Loucy (cell line): ENCODE data around the gene MACF1.

ENCODE experiments used
- H2AFZ ChIP-seq: fragments of 200-600 bp; sonication (generic); 2 replicates; pipeline ENCODE4 v1.6.0; 2016; ENCODE audit warnings: antibody characterized with exemption, mild to moderate bottlenecking, low read length, moderate library complexity
- H3F3A ChIP-seq: fragments of 200-600 bp; 2 replicates; pipeline ENCODE4 v1.6.0; 2016; ENCODE audit warnings: antibody characterized with exemption, low read depth, mild to moderate bottlenecking
- H3K27me3 ChIP-seq: fragments of 200-600 bp; sonication (generic); 2 replicates; pipeline ENCODE4 v1.6.1; 2014; ENCODE audit warnings: low read length, mild to moderate bottlenecking; ENCODE audit not compliant: insufficient read depth, poor library complexity, severe bottlenecking
- H3K36me3 ChIP-seq: fragments of 200-600 bp; sonication (generic); 2 replicates; pipeline ENCODE4 v1.6.1; 2016; ENCODE audit warnings: low read length; ENCODE audit not compliant: insufficient read depth
- H3K4me1 ChIP-seq: fragments of 200-600 bp; sonication (generic); 2 replicates; pipeline ENCODE4 v1.5.1; 2014; ENCODE audit warnings: low read length, mild to moderate bottlenecking; ENCODE audit not compliant: insufficient read depth, poor library complexity, severe bottlenecking
- H3K4me2 ChIP-seq: fragments of 200-600 bp; sonication (generic); 2 replicates; pipeline ENCODE4 v1.6.0; 2014; ENCODE audit warnings: antibody characterized with exemption, low read length, low read depth, mild to moderate bottlenecking; ENCODE audit not compliant: poor library complexity, severe bottlenecking
- H3K4me3 ChIP-seq: fragments of 200-600 bp; sonication (generic); 2 replicates; pipeline ENCODE4 v1.5.1; 2014; ENCODE audit warnings: low read length, mild to moderate bottlenecking, mixed read lengths; ENCODE audit not compliant: poor library complexity, severe bottlenecking
- H3K79me2 ChIP-seq: fragments of 200-600 bp; sonication (generic); 2 replicates; pipeline ENCODE4 v1.6.1; 2014; ENCODE audit warnings: low read length; ENCODE audit not compliant: insufficient read depth
- H3K9ac ChIP-seq: fragments of 200-600 bp; sonication (generic); 2 replicates; pipeline ENCODE4 v1.6.0; 2014; ENCODE audit warnings: mild to moderate bottlenecking, low read depth, low read length, moderate library complexity; ENCODE audit not compliant: poor library complexity, severe bottlenecking
- H3K9me2 ChIP-seq: fragments of 200-600 bp; sonication (generic); replicated peaks from 2 replicates; pipeline ENCODE4 v1.6.1; 2016; ENCODE audit warnings: low read depth, low read length, mixed read lengths
- H3K9me3 ChIP-seq: fragments of 200-600 bp; sonication (generic); 2 replicates; pipeline ENCODE4 v1.6.1; 2014; ENCODE audit warnings: mild to moderate bottlenecking, antibody characterized with exemption, low read length, low read depth; ENCODE audit not compliant: insufficient read depth
- H4K20me1 ChIP-seq: fragments of 200-600 bp; sonication (generic); 2 replicates; pipeline ENCODE4 v1.6.0; 2014; ENCODE audit warnings: antibody characterized with exemption, low read length, mild to moderate bottlenecking; ENCODE audit not compliant: insufficient read depth, poor library complexity, severe bottlenecking
- EZH2phosphoT487 ChIP-seq: fragments of 200-600 bp; IDR thresholded peaks from 2 replicates; pipeline ENCODE4 v1.6.1; 2018; ENCODE audit warnings: antibody characterized with exemption, mild to moderate bottlenecking, moderate library complexity, borderline replicate concordance
- TF ChIP-seq, protein P1 (sequence below): fragments of 200-600 bp; sonication (generic); conservative IDR thresholded peaks from 2 replicates; pipeline ENCODE4 v1.5.1; 2014; ENCODE audit warnings: mild to moderate bottlenecking, antibody characterized with exemption, low read length

MACF1 gene

DNA sequence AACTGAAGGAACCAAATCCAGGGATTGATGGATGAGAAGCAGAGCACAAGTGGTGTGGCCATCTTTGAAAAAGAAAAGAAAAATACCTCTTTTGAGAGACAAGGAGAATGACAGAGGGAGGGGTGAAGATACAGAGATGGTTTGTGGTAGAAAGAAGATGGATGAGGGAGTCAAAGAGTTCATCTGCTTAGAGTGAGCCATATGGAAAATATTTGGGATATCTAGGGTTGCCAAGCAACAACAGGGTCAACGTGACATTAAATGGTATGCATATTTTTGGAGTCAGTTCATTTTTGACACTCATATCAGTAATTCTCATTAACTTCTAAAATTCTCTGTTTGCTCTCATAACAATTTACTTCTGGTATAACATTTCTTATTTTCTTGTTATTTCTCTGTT is 50.7 kb downstream of the MACF1 start:
- no peak for TF ChIP-seq EZH2phosphoT487
- Histone ChIP-seq H3F3A (peaks cover 7% of the 10 kb centered on the region; the same call in 1 of the 2 replicates), H3K9me3 (no peaks in the 10 kb centered on the region), H3K4me1 (peaks cover 3% of the 10 kb centered on the region), H3K4me2 (no peak overlapping the region), H3K36me3 (peaks cover 97% of the 10 kb centered on the region), H3K4me3 (no peak overlapping the region), H3K9me2 (no peaks in the 10 kb centered on the region), H3K9ac (no peak overlapping the region), H4K20me1 (peaks cover 28% of the 10 kb centered on the region), H2AFZ (no peak overlapping the region), H3K27me3 (no peaks in the 10 kb centered on the region), H3K79me2 (peaks cover 79% of the 10 kb centered on the region)

DNA sequence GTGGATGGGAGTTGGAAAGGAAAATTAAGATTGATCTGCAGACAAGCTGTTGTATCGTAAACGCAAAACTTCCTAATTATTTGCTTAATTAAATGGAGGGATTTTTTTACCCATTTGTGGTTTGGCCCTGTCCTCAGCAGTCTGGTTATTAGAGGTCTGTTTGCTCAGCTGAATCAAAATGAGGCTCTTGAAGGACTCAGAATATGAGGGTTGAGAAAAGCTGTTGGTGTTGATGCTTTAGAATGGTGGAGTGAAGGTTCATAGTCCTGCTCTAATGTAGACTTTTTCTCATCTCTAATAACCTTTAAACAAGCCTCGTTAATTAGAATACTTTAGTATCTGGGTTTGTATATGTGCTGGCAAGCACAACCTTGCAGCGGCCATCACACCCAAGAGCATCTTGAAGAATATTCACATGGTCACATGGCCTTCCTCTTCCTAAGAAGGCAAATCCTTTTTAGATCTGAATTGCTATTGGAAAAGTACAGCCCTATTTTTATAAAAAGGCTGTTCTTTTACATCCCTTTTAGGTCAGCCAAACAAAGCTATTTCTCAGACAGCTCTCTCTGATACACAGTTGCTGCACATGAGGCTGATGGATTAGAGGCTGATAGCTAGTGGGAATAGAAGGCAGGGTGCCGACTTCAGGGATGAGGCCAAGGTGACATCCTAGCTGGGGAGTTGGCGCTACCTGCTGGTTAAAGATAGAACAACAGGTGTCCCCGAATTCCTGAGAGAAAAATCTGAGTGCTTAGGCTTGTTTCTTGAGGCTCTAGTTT is 53.8 kb downstream of the MACF1 start:
- H3K9ac ChIP-seq: no peak overlapping the region
- H3K4me2 ChIP-seq: no peak overlapping the region
- peaks cover 75% of the 10 kb centered on the region for H3K79me2 ChIP-seq
- H3K4me3 ChIP-seq: no peak overlapping the region
- H4K20me1 ChIP-seq: peaks cover 33% of the 10 kb centered on the region
- no peaks in the 10 kb centered on the region for H3K9me2 ChIP-seq
- no peaks in the 10 kb centered on the region for H3K27me3 ChIP-seq
- no peaks in the 10 kb centered on the region for H3K9me3 ChIP-seq
- peaks cover 90% of the 10 kb centered on the region for H3K36me3 ChIP-seq
- peaks cover 29% of the 10 kb centered on the region for H3K4me1 ChIP-seq
- H2AFZ ChIP-seq: no peak overlapping the region
- no peak for TF ChIP-seq EZH2phosphoT487
- TF ChIP-seq, protein P1, sequence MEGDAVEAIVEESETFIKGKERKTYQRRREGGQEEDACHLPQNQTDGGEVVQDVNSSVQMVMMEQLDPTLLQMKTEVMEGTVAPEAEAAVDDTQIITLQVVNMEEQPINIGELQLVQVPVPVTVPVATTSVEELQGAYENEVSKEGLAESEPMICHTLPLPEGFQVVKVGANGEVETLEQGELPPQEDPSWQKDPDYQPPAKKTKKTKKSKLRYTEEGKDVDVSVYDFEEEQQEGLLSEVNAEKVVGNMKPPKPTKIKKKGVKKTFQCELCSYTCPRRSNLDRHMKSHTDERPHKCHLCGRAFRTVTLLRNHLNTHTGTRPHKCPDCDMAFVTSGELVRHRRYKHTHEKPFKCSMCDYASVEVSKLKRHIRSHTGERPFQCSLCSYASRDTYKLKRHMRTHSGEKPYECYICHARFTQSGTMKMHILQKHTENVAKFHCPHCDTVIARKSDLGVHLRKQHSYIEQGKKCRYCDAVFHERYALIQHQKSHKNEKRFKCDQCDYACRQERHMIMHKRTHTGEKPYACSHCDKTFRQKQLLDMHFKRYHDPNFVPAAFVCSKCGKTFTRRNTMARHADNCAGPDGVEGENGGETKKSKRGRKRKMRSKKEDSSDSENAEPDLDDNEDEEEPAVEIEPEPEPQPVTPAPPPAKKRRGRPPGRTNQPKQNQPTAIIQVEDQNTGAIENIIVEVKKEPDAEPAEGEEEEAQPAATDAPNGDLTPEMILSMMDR: peak; percentile 92
- H3F3A ChIP-seq: peaks cover 10% of the 10 kb centered on the region; the same call in 1 of the 2 replicates

DNA sequence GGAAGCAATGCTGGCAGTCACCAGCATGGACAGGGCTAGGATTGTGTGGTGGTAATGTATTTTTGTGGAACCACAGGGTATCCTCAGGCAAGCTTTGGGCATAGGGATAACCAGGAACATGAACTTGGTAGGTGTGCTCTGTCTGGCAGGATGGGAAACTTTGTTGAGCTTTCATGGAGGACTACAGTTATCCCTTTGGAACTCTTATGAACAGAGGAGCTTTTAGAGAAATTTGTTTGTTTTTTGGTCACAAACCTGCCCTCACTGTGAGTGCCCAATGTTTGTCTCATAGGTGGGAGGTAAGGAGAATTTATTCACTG is 54.4 kb downstream of the MACF1 start:
- H3K27me3 ChIP-seq: no peaks in the 10 kb centered on the region
- TF ChIP-seq, protein P1: 0 out of 2 replicates have a peak, but pooled peaks have one; percentile 26
- no peak for TF ChIP-seq EZH2phosphoT487
- no peaks in the 10 kb centered on the region for H3K9me2 ChIP-seq
- no peaks in the 10 kb centered on the region for H3K9me3 ChIP-seq
- no peak overlapping the region for H3K4me3 ChIP-seq
- H3K36me3 ChIP-seq: peaks cover 88% of the 10 kb centered on the region
- peaks cover 10% of the 10 kb centered on the region; the same call in 1 of the 2 replicates for H3F3A ChIP-seq
- no peak overlapping the region for H2AFZ ChIP-seq
- peaks cover 30% of the 10 kb centered on the region for H4K20me1 ChIP-seq
- H3K4me2 ChIP-seq: no peak overlapping the region
- H3K79me2 ChIP-seq: peaks cover 75% of the 10 kb centered on the region
- peaks cover 29% of the 10 kb centered on the region for H3K4me1 ChIP-seq
- H3K9ac ChIP-seq: no peak overlapping the region
